OCI-LY1 (cell line): Measurements from ENCODE around the gene BICRAL.

ENCODE experiments used
- CTCF ChIP-seq: fragments of 200-600 bp; sonication (generic), shearing (Covaris generic); IDR thresholded peaks from 2 replicates; pipeline ENCODE4 v1.5.1; 2017; ENCODE audit warnings: mild to moderate bottlenecking, antibody characterized with exemption, low read length, moderate library complexity, mixed read lengths
- EZH2 ChIP-seq: fragments of 200-600 bp; sonication (generic), shearing (Covaris generic); IDR thresholded peaks from 2 replicates; pipeline ENCODE4 v1.8.0; 2017; ENCODE audit warnings: borderline replicate concordance, mixed run types, mild to moderate bottlenecking, antibody characterized with exemption, low read length, moderate library complexity, mixed read lengths

- TF ChIP-seq CTCF (no peak), EZH2 (no peak)
Measured at GRCh38 chr6:42779521-42779920, 2.3 kb upstream of the BICRAL start.
